Measurements from ENCODE around the gene GPX3.

The GPX3 gene

GRCh38 chr5:151029179-151030055 lies 9.0 kb downstream of the GPX3 start:
- no peak overlapping the region for H3K4me3 ChIP-seq (ENCODE audit: low read length)
- DNase-seq (ENCODE audit: low read depth, low spot score) = no peak

- no peak overlapping the region for H3K4me3 ChIP-seq (ENCODE audit: low read length)
- no peak for DNase-seq (ENCODE audit: low read depth, low spot score)
These were observed 9.6 kb downstream of the GPX3 start for GRCh38 chr5:151030056-151030336.

GRCh38 chr5:151030379-151030778 lies 10.0 kb downstream of the GPX3 start:
- DNase-seq (ENCODE audit: low read depth, low spot score) = no peak

GRCh38 chr5:151031554-151031953 lies 11.2 kb downstream of the GPX3 start:
- no peak overlapping the region for H3K4me3 ChIP-seq (ENCODE audit: low read length)
- DNase-seq (ENCODE audit: low read depth, low spot score) = no peak

More at GRCh38 chr5:151030379-151030778, 10.0 kb downstream of the GPX3 start:
- H3K4me3 ChIP-seq (ENCODE audit: low read length) = no peak overlapping the region

GRCh38 chr5:151033217-151033934 lies 13.0 kb downstream of the GPX3 start:
- no peak overlapping the region for H3K4me3 ChIP-seq (ENCODE audit: low read length)
- no peak for DNase-seq (ENCODE audit: low read depth, low spot score)

GRCh38 chr5:151034422-151035379 lies 14.3 kb downstream of the GPX3 start:
- H3K4me3 ChIP-seq (ENCODE audit: low read length) = no peak overlapping the region
- DNase-seq (ENCODE audit: low read depth, low spot score) = no peak

GRCh38 chr5:151036556-151036955 lies 16.2 kb downstream of the GPX3 start:
- no peak for DNase-seq (ENCODE audit: low read depth, low spot score)
- no peak overlapping the region for H3K4me3 ChIP-seq (ENCODE audit: low read length)

GRCh38 chr5:151037561-151038411 lies 17.4 kb downstream of the GPX3 start:
- DNase-seq (ENCODE audit: low read depth, low spot score) = no peak
- no peak overlapping the region for H3K4me3 ChIP-seq (ENCODE audit: low read length)

GRCh38 chr5:151038412-151038745 lies 18.0 kb downstream of the GPX3 start:
- no peak overlapping the region for H3K4me3 ChIP-seq (ENCODE audit: low read length)
- no peak for DNase-seq (ENCODE audit: low read depth, low spot score)

GRCh38 chr5:151038801-151039238 lies 18.4 kb downstream of the GPX3 start:
- DNase-seq (ENCODE audit: low read depth, low spot score) = no peak
- no peak overlapping the region for H3K4me3 ChIP-seq (ENCODE audit: low read length)

GRCh38 chr5:151039665-151040064 lies 19.3 kb downstream of the GPX3 start:
- no peak for DNase-seq (ENCODE audit: low read depth, low spot score)
- no peak overlapping the region for H3K4me3 ChIP-seq (ENCODE audit: low read length)

- H3K4me3 ChIP-seq (ENCODE audit: low read length) = no peak overlapping the region
- DNase-seq (ENCODE audit: low read depth, low spot score) = no peak
These were observed 19.9 kb downstream of the GPX3 start for GRCh38 chr5:151040211-151040747.

GRCh38 chr5:151041577-151042268 lies 21.3 kb downstream of the GPX3 start:
- no peak for DNase-seq (ENCODE audit: low read depth, low spot score)
- no peak overlapping the region for H3K4me3 ChIP-seq (ENCODE audit: low read length)

GRCh38 chr5:151042453-151043093 lies 22.2 kb downstream of the GPX3 start:
- no peak for DNase-seq (ENCODE audit: low read depth, low spot score)
- H3K4me3 ChIP-seq (ENCODE audit: low read length) = no peak overlapping the region

GRCh38 chr5:151047814-151048425 lies 27.5 kb downstream of the GPX3 start:
- DNase-seq (ENCODE audit: low read depth, low spot score) = peak; percentile 4
- H3K4me3 ChIP-seq (ENCODE audit: low read length) = no peak overlapping the region

GRCh38 chr5:151048526-151048925 lies 28.1 kb downstream of the GPX3 start:
- no peak overlapping the region for H3K4me3 ChIP-seq (ENCODE audit: low read length)
- DNase-seq (ENCODE audit: low read depth, low spot score) = no peak

Data from Jurkat, Clone E6-1 (cell line).